Right renal pelvis (tissue), 4 donors: Measurements from ENCODE around the gene TMC6. TPM values are rescaled to one million over a fixed set of nuclear protein-coding genes. Genes with fewer than 3 reads are reported as not detected.
A peak's percentile ranks its signal among the peaks of the same experiment; 100 is the strongest.

Experiments
- DNase-seq, 4 donors: peaks; one replicate each; pipeline ENCODE4 v3.0.0-alpha.2; 2013; ENCODE audit warnings: low read depth in 4 of 4, low spot score in 3 of 4, missing footprints in 1 of 4
- polyA plus RNA-seq, 4 donors: library from polyadenylated mRNA; unstranded; fragments of 120-200 nt; gene quantifications; one replicate each; pipeline ENCODE4 v1.2.1, GENCODE V29; 2013; ENCODE audit not compliant: insufficient read length in 4 of 4

Gene TMC6
- polyA plus RNA-seq, 4 donors: 19.0 to 39.8 (median 27.3) TPM

- peak in 1 of 4 donors; percentile 51 for DNase-seq
Observed at GRCh38 chr17:78112518-78113471, 15.8 kb downstream of the TMC6 start.

DNA sequence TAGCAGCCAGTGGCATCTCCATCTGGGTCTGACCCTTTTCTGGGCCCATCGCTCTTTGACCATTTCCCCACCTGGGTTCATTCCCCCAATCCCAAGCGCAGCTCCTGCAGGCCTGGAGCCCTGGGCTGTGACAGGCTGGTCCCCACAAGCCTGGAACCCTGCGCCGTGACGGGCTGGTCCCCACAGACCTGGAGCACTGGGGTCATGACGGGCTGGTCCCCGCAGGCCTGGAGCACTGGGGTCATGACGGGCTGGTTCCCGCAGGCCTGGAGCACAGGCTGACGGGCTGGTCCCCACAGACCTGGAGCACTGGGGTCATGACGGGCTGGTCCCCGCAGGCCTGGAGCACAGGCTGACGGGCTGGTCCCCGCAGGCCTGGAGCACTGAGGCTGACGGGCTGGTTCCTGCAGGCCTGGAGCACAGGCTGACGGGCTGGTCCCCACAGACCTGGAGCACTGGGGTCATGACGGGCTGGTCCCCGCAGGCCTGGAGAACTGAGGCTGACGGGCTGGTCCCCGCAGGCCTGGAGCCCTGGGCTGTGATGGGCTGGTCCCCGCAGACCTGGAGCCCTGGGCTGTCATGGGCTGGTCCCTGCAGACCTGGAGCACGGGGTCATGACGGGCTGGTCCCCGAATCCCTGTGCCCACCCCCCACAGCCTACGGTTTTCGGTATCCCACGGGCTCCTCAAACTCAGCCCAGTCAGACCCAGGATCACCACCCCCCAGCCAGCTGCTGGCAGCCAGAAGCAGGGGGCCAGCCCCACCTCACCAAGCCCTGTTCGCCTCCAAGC lies 16.6 kb downstream of the TMC6 start:
- no peak for DNase-seq

DNA sequence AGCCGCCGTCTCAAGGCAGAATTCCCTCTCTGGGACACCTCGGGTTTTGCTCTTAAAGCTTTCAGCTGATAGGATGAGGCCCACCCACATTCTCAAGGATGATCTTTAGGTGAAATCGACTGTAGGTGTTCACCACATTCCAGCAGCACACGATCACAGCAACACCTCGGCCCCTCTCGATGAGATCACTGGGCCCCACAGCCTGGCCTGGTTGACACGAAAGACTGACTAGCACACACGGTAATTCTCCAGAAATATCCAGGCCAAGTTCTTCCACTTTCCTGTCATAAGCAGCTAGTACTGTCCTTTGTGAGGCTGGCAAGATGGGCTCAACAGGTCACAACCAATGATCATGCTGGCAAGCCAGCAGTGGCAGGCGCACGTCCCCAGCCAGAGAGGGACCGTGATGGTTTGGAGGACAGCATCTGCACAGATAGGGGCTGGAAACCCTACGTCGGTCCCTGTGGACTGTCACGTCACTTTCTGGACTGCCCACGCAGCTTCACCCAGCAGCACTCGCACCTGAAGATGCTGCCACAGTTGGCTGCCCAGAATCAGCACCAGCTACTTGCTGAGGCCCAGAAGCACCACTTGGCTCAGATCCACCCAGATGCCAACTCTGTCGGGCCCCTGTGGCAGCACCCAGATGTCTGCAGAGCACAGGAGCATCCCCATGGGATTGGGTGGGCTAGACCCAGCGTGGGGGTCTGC lies 17.4 kb downstream of the TMC6 start:
- no peak for DNase-seq

- no peak for DNase-seq
Observed at GRCh38 chr17:78110363-78111015, 18.1 kb downstream of the TMC6 start.

DNA sequence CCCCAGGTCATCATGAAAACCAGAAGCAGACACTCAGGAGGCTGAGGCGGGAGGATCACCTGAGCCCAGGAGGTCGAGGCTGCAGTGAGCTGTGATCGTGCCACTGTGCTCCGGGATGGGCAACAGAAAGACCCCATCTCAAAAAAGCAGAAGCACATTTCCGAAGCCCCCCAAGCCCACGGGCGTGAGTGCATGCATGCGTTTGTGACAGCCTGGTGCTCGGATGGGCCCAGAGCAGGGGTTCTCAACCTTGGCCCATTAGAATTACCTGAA lies 19.1 kb downstream of the TMC6 start:
- no peak for DNase-seq

DNA sequence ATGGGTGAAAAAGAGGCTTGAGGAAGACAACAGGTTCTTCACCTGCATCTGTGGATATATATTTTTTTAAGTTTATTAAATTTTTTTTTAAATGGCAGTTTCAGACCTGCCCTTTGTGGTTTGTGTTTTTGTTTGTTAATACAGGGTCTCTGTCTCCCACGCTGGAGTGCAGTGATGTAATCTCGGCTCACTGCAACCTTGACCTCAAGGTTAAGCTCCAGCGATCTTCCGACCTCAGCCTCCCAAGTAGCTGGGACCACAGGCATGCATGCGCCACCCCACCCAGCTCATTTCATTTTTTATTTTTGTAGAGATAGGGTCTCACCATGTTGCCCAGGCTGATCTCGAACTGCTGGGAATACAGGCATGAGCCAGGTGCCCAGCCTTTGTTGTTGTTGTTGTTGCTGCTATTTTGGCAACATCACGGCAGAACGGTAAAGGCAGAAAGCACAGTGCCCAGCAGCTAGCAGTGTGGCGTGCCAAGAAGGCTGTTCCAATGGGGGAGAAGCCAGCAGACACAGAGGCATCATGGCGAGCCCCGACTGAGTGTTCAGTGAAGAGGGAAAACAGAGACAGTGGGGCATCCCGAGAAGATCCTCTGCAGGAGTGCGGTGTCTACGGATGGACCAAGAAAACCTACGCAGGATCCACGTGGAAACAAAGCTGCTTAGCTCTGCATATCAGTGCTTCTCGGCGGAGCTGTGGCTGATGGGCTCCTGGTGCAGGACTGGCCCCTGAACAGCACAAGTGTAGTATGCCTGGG lies 19.6 kb downstream of the TMC6 start:
- DNase-seq: no peak

DNA sequence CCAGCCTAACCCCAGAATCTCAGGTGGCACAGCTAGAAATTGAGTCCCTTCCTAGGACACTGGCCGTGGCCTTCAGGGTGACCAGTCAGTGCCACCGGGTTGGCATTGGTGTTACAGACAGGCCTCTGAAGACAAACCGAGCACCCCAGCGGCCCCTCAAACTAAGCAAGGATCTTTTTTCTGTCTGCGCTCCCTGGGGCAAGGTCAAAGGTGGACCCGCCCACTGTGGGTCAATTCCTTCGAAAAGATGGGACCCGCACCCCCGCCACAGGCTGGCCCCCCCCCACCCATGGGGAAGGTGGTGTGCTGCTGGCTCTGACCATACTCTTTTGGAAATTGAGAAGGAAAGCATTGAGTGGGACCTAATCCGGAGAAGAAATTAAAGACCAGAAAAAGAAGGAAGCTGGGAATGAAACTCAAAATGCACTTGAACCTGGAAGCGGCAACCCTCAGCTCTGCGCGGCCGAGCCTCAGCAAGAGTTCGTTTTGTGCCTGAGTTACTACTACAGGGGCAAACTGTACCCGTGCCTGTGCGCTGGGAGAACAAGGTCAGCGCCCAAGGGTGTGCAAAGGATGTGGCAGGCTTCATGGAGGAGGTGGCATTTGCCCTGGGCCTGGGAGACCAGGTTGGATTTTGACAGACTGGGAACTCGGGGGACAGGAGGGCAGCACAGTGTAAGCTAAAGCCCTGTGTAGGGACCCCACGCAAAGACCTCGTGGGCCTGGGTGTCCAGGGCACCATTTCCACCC lies 20.4 kb downstream of the TMC6 start:
- DNase-seq: no peak

DNA sequence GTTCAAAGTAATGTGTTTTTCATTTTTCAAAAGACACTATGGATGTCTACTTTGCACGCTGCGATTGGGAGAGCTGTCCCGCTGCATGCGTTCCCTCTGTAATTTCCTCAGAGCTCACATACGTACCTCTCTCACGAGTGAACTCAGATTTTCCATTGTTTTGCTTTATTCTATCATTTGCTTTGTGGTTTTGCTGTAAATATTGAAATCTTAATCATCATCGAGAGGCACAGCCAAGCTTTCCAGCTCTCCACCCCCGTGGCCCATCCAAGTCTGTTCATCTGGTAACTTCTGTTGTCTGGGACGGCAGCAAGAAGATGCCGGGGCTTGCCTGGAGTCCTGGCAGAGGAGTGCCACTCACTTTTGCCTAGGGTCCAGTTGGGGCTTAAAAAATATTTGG lies 21.1 kb downstream of the TMC6 start:
- DNase-seq: no peak

DNA sequence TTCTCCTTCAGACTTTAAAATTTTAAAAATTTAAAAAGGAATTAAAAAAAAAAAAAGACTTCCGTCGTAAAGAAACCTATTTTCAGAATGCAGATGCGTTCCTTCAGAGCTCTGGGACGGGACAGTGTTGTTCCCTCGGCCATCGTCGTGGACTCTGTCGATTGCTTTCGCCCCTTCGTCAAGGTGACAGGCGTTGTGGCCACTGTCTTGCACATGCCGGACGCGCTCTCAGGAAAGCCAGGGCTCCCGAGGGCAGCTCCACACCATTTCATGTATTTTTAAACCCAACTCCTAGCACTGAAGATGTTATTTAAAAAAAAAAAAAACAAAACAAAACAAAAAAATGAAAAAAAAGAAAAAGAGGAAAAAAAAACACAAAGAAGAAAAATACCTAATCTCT lies 22.3 kb downstream of the TMC6 start:
- no peak for DNase-seq

DNA sequence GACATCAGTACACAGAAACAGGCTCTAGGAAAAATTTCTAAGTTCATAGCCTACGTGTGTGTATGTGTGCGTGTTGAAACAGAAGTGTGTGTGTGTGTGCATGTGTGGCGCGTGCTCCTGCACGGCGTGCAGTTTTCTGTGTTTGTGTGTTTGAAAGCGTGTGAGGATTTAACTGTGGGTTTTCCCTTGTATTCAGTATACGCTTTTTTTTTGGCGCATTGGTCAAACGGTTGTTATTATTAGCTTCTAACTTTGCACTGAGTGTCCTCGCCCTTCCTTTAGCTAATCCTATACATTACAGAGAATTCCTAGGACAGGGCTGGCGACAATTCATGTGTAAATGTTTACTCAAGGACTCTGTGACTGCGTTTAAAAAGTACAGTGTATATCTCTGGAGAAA lies 23.0 kb downstream of the TMC6 start:
- DNase-seq: no peak

DNA sequence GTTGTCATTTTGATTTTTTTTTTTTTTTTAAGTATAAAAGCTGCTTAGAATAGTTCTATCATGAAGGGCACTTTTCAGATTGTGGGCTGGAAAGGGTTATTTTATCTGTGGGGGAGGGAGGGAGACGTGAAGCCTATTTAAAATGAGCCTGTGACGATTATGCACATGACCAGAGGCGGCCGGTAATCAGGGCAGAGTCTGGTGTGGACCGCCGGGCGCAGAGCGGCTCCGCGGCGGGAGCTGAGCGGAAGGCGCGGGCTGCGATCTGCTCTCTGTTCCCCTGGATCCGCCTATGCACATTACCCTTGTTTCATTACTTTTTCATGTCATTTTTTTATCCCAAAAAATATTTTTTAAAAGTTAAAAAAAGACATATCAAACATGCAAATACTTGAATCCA lies 23.5 kb downstream of the TMC6 start:
- no peak for DNase-seq

GRCh38 chr17:78104540-78104941 lies 24.0 kb downstream of the TMC6 start:
- no peak for DNase-seq

GRCh38 chr17:78103311-78103710 lies 25.2 kb downstream of the TMC6 start:
- no peak for DNase-seq

DNA sequence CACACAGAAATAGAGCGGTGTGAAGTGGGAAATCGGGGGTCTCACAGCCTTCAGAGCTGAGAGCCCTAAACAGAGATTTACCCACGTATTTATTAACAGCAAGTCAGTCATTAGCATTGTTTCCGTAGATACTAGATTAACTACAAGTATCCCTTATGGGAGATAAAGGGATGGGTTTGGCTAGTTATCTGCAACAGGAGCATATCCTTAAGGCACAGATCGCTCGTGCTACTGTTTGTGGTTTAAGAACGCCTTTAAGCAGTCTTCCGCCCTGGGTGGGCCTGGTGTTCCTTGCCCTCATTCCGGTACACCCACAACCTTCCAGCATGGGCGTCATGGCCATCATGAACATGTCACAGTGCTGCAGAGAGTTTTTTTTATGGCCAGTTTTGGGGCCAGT lies 27.0 kb downstream of the TMC6 start:
- no peak for DNase-seq

GRCh38 chr17:78101112-78101511 lies 27.4 kb downstream of the TMC6 start:
- no peak for DNase-seq

DNA sequence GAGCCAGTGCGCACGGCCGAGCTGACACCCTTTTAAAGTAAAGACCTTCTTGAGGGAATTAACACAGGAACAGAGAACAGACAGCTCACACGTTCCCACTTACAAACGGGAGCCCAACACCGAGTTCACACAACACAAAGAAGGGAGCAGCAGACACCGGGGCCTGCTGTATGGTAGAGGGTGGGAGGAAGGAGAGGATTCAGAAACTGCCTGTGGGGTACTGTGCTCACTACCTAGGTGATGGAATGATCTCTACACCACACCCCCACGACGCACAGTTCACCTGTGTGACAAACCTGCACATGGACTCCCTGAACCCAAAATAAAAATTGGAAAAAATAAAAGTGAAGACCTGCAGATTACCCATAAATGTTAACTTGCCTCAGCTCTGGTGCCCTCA lies 32.5 kb downstream of the TMC6 start:
- DNase-seq: no peak

GRCh38 chr17:78095035-78095434 lies 33.5 kb downstream of the TMC6 start:
- no peak for DNase-seq

- no peak for DNase-seq
Observed at GRCh38 chr17:78092794-78093324, 35.7 kb downstream of the TMC6 start.
